D341Med (cell line): ENCODE results near the gene SLC10A7.

Source experiments
- DNase-seq: peaks from one replicate; pipeline ENCODE4 v3.0.0; 2012; ENCODE audit warnings: low spot score

Gene SLC10A7

DNA sequence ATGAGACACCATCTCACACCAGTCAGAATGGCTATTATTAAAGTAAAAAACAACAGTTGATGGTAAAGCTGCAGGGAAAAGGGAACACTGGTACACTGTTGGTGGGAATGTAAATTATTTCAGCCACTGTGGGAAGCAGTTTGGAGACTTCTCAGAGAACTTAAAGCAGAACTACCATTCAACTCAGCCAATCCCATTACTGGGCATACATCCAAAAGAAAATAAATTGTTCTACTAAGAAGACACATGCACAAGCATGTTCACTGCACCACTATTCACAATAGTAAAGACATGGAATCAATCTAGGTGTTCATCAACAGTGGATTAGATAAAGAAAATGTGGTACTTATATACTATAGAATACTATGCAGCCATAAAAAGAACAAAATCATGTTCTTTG is 172.4 kb downstream of the SLC10A7 start:
- no peak for DNase-seq

DNA sequence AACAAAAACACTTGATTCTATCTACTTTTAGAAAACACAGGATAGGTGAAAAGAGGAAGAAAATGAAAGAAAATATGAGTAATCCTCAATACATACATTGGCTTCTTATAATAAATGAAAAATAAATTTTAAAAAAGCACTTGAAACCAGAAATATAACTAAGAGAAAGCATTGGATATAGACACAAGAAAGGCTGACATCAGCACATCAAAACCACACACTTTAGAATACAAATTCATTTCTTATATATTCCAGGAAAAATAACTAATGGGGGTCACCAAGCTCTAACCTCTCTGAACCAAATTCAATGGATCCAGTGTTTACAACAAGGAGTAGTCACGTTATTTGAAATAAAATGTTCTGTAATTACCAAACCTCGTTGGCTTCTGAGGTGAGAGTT is 173.9 kb downstream of the SLC10A7 start:
- no peak for DNase-seq

DNA sequence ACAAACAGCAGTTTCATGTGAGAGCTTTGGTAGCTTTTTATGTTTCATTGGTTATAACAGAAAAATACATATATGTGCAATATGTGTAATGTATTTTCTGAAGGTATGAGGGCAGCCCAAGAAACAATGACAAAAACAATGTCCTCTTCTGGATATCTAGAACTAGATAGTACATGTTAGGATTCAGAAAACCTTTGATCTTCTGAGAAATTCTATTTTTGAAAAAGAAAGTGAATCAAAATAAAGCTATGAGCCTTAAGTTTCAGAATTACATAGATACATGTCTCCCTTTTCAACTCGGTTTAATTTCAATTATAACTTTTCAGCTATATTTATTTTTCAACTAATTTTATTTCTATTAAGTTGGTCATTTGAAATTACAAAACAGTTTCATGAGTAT is 175.5 kb downstream of the SLC10A7 start:
- DNase-seq = no peak

DNA sequence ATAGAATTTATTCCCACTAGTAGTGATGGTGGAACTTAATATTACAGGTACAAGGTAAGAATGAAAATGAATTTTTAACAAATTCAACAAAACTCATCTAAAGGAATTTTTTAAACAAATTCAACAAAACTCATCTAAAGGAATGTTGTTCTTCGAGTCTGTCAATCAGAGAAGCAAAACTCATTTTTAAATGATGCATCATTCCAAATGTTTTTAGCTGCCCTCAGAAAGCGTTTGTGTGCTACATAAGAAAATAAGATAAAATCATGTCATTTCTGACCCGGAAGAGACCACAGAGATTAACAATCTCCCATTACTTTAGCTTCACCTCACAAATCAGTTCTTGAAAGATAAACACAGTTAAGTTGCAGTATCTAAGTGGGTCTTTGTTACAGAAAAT is 178.0 kb downstream of the SLC10A7 start:
- DNase-seq = no peak

DNA sequence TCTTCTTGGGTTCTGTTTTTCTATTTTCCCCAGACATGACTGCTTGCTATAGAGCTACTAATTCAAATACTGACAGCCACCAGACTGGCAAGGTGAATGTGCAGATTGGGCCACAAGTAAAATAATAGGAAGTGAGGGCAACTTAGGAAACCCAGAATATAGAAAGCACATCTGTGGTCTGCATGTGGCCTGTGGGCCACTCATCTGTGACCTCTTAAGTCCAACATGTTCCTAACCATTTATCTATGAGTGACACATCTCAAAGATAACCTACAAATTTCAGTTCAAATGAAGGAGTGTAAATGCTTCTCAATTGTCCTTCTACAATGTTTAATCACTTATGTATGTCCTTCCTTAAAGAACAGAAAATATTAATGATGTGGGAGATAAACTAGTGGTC is 178.5 kb downstream of the SLC10A7 start:
- DNase-seq = no peak

DNA sequence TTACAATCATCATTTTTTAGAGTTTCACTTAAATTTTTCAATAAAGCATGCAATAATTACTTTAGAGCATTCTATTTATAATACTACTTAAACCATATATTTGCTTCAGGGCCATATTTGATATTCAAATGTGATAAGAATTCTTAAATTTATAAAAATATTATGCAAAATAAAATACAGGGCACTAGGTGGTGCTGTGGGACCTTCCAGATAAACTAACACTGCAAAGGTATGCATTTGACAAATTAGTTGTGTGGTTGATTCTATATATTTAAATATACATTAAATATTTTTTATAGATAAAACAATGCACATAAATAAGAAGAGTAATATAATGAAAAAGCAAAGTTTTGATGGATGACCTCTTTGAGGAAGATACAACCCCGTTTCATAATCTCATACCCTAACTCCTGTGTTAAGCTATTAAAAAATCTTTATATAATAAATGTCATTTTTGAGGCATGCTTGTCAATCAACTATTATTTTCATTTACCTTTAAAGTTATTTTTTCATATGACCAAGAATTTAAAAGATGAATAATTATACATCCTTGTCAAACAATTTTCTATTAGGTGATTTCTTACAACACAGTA is 179.0 kb downstream of the SLC10A7 start:
- no peak for DNase-seq

DNA sequence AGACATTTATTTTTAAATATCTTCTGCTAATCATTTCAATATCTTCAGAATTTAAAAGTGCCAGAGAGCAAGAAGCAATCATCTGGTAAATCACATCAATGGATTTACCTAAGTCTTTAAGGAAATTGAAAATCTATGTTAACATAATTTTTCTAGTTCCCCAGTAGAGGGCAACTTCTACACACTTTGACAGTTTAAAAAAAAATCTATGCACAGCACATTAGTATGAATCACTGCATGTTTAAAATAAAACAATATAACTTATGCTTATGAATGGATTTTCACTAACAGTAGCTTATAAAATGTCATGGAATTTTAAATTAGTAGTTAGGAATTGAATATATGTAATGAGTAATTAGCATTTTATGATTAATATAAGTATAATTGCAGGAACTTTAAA is 180.9 kb downstream of the SLC10A7 start:
- no peak for DNase-seq

DNA sequence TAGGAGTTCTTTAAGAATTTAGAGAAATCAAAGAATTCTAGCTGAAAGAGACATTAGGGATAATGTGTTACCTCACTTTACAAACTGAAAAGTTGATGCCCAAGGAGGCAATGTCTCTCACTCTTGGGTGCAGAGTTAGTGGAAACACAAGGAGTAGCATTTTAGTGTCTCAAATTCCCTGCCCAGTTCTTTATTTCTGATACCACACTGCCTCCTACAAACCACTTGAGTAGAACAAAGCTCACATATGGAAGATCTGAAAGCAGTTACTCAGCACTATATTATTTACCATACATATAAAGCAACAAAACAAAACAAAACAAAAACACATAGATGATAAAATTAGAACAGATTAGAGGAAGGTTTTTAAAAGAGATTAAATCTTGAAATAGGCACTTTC is 183.2 kb downstream of the SLC10A7 start:
- no peak for DNase-seq

DNA sequence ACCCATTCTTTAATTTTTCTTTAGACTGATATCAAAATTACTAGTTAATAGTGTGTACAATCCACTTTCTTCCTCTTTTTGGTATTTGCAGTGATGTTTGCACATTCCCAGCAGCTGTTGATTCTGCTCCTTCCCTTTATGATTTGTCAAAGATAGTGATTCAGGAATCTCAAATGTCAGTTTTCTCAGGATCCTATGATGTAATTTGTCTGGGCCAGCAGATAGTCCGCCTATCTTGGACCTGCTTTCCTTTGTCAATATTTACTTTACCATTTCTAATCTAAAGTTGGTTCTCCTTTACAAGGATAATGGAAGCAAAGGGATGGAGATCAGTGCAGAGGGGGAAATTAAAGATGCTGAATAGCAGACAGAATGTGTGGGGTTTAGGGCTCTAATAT is 185.3 kb downstream of the SLC10A7 start:
- DNase-seq = no peak

DNA sequence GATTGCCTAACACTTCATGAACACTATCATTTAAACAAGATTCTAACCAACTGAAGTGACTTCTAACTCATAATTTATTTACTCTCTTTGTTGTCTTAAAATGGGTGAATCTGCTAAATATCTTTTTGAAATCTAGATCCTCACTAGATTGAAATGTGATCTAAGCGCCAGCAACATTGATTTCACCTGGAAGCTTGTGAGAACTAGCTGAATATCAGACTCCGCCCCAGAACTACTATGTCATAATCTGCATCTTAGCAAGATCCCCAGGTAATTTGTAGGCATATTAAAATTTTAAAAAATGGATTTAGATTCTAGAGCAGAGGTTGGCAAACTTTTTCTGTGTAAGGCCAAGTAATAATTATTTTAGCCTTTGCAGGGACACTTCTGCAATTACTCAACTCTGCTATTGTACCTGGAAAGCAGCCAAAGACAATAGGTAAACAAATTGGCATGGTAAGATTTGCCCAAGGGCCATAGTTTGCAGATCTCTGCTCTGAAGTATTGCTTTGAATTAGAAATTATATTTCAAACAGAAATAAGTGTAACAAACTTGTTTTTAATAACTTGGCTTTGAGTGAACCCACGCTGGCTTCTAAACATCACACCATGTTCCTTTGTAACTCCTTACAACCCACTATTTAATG is 185.9 kb downstream of the SLC10A7 start:
- DNase-seq = no peak

DNA sequence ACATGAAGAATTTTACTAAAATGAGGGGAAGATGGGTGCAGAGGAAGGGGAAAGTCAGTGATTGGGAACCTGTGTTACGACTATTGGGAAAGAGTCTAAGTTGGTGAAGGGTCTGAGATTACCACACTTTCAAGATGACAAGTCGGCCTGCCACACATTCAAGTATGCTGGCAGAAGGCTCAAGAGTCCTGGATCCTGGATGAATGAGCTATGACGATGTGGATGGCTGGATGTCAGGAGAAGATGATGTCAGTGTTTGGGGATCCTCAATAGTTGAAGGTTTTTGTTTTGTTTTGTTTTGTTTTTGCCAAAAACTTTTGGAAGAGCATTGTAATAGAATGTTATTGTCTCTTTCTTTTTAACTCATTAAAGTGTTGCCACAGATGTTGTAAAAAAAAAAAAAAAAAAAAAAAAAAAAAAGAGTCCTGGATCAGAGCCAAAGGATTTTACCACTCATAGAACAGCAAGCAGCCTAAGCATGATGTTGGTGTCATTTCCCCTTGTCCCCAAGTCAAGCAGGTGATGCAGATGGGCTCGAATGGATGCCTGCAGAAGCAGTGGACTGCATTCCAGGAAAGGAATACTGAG is 186.8 kb downstream of the SLC10A7 start:
- no peak for DNase-seq

DNA sequence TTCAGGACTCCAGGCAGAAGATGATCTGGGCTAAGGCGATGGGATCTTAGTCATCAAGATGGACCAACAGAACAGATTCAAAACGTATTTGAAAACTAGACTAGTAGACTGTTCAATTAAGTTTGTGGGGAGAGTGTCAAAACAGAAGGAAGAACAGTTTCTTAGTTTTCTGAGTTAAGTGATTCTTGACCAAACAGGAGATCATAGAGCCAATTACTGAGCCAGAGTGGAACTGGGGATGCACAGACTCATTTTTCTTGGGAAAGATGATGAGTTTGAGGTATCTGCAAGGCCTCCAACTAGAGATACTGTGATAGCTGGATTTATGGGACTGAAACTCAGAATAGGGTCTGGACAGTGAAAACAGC is 187.9 kb downstream of the SLC10A7 start:
- DNase-seq = no peak

DNA sequence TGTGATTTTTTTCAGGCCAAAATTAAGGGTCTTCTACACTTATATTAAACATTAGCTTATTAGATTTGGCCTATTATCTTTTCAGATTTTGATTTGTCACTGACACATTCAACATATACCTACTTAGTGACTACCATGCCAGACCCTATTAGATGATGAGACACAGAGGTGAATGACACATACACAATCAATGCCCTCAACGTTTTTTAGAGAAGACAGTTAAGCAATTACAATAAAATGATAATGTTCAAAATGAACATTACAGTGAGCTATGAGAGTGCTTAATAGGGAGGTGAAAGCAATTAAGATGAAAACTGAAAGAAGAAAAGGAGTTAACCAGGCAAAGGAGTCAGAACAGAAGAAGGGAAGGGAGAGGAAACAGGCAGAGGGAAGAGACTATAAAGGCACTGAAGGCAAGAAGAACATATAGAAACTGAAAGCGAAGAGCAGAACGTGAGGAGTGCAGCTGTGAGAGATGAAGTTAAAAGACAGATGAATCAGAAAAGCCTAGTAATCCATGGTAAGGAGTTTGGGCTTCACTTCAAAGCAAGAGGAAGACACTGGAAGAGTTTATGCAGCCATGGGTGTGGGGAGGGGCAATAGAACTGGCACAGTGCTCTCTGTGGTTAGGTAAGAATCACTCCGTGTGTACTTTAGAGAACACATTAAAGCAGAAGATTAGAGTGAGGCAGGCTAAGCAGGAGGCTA is 188.4 kb downstream of the SLC10A7 start:
- no peak for DNase-seq

DNA sequence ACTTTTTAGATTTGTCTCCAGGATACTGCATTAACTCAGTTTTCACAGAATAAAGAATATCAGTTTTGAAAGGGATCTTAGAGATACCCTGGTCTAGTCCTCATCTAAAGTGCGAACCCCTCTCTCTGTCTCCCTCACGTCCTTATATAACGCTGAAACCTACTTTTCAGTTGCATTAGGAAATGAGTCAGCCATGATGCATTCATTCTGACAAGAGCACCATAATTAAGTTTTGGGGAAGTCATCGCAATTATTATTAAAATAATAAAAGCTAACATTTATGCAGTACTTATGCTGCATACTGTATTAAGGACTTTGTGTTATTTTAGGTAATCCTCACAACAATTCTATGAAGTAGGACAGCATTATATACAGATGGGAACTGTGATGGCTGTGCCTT is 191.3 kb downstream of the SLC10A7 start:
- no peak for DNase-seq

DNA sequence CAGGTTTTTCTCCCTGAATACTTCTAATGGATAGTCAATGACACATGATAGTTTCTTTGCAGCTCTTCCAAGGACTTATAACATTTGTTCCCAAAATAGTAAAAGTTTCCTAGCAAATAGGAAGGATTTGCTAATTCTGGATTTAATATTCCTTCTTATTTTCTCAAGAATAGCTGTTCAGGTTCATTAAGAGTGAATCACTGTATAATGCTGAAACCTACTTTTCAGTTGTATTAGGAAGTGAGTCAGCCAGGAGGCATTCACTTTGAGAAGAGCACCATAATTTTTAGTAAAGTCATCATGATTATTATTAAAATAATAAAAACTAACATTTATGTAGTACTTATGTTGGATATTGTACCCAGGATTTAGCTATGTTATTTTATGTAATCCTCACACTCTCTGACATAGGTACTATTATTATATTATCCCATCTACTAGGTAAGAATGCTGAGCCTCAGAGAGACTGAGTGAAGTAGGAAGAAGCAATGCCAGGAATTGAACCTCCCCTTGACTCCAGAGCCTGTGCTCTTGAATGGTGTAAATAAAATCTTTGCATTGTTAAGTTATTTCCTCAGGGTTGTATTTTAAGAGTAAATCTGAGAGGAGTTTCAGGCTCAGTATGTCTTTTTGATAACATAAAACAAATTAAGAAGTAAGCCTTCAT is 192.6 kb downstream of the SLC10A7 start:
- no peak for DNase-seq

DNA sequence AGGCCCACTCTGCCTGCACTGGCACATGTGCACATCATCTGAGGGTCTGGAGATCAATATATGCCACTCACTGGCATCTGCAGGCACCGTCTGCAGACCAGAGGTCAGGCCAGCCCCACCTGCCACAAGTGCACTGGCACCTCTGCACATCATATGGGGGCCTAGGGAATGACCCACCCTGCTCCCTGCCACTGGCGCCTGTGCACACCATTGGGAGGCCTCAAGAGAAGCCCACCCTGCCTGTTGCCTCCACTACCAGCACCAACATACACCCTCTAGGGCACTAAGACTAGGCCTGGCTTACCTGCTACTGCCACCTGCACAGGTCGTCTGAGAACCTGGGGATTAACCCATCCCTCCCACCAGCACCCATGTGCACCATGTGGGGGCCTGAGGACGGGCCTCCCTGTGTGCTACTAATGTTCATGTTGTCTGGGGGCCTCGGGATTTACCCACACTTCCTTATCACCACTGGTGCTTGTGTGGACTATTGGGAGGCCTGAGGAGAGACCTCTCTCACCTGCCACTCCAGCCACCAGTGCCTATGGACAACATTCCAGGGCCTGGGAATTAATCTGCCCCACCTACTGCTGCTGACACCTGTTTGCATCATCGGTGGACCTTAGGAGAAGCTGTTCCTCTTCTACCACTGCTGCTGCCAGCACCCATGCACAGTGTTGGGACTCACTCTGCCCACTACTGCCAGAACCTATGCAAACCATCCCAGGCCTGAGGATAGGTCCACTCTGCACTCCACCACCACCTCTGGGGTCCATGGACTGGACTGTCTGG is 193.7 kb downstream of the SLC10A7 start:
- DNase-seq = no peak

DNA sequence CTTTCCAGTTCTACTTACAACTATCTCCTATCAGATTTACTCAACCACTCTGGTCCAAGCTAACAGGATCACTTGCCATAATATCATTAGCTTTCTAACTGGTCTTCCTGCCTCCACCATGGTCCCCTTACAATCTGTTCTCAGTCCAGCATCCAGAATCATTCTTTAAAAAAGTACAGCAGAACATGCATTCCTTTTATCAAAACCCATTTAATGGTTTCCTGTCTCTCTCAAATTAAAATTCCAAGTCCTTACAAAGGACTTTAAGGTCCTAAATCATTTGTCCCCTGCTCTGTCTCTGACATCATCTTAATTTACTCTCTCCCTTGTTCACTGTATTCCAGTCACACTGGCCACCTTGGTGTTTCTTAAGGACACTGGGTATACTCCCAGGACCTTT is 202.8 kb downstream of the SLC10A7 start:
- no peak for DNase-seq

DNA sequence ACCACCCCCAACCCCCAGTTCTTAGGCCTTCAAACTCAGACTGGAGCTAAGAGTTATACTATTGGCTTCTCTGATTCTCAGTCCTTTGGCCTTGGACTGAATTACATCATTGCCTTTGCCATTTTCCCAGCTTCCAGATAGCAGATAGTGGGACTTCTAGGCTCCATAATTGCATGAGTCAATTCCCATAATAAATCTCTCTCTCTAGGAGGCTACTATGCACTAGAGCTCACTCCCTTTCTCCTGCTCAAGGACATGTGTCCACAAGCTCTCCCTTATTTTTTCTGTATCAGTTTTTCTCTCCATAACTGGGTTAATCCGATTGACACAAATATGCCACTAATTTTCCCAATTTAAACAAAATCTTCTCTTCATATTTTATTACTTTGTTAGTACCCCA is 204.0 kb downstream of the SLC10A7 start:
- DNase-seq = no peak

DNA sequence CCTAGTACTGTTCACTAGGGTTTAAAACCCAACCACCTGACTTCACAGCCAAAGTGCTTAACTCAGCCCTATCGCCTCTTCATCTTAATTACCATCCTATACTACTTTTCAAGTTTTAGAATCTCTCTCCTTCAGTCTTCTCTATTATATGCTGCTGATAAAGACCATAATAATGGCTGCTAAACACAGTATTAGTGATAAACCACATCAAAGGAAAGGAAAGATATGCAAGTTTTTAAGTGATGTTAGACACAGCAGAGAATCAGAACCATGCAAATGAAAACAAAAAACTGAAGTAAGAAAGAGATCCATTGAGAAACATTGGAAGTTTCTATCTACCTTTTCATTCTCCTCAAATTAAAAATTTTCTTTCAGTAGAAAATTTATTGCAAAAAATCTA is 206.6 kb downstream of the SLC10A7 start:
- no peak for DNase-seq

DNA sequence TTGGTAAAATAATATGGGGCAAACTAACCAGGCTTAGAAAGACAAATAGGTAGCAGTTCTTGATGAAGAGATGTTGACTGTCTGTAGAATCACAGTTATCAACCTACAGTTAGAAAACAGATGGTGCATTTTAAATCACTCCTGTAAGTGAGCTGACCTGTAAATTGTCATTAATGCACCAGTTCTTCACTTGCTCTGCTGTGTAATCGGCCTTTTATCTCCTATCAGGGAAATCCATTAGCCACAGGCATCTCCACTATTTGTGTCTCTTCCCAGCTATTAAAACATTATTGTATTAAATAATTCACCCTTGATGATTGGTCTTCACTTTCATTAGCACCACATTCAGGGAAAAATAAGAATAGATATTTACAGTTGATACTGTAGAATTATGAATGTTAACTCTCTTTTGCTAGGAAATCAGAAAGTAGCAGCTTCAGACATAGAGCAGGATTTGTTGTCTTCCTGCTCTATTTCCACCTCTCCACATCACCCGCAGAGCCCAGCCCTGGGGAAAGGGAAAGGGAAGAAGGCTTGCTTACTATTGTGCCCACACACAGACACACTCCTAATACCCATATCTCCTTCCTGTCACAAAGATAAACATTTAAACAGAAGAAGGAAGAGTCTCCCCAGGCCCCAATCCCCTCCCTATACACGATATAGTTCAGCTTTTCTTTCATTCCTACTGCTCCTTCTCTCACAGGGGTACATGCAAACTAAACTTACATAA is 210.3 kb downstream of the SLC10A7 start:
- no peak for DNase-seq

DNA sequence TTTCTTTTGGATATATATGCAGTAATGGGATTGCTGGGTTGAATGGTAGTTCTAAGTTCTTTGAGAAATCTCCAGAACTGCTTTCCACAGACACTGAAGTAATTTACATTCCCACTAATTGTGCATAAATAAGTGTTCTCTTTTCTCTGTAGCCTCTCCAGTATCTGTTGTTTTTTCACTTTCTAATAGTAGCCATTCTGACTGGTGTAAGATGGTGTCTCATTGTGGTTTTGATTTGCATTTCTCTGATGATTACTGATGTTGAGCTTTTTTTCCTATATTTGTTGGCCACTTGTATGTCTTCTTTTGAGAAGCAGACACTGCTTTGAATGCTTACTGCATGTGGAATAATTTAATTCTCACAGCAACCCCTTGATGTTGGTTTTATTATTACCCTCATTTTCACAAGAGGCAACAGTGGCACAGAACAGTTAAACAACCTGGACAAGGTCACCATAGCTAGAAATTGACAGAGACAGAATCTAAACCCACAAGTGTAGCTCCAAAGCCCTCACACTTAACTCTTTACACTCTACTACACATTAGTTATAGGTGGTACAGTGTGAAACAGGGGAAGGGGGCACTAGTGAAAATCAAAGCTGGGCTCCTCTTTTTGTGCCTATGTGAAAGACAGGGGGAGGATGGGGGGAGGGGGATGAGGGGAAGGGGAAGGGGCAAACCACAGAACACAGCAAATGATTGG is 211.3 kb downstream of the SLC10A7 start:
- no peak for DNase-seq
